ENCODE results near the gene FAM169A.

GRCh38 chr5:74863726-74864125 is 2.5 kb downstream of the FAM169A start:
- no peak for TF ChIP-seq CTCF (IDR thresholded peaks at IDR 0.05 in 2 of 3, conservative IDR thresholded peaks at IDR 0.05 in 1 of 3; ENCODE audit: control insufficient read depth in 2 of 3, extremely low read depth in 1 of 3, insufficient read depth in 1 of 3, low read depth in 3 of 3, low read length in 3 of 3)
- TF ChIP-seq ZNF274 (IDR thresholded peaks at IDR 0.05; ENCODE audit: insufficient read depth, insufficient read length) = no peak
- no peak for TF ChIP-seq JUNB (IDR thresholded peaks at IDR 0.05)
- no peak for TF ChIP-seq BRCA1 (IDR thresholded peaks at IDR 0.05; ENCODE audit: low read depth, low read length)
- no peak for TF ChIP-seq SP1 (IDR thresholded peaks at IDR 0.05; ENCODE audit: low read depth, low read length)
- TF ChIP-seq RAD51 (IDR thresholded peaks at IDR 0.05) = no peak
- TF ChIP-seq RELA (IDR thresholded peaks at IDR 0.05; ENCODE audit: borderline replicate concordance, partially characterized antibody) = no peak
- TF ChIP-seq MEF2B (IDR thresholded peaks at IDR 0.05; ENCODE audit: partially characterized antibody, poor library complexity, severe bottlenecking) = no peak
- TF ChIP-seq CHD2 (IDR thresholded peaks at IDR 0.05; ENCODE audit: borderline replicate concordance, low read depth, low read length) = no peak
- no peak for TF ChIP-seq JUND (IDR thresholded peaks at IDR 0.05; ENCODE audit: low read depth, low read length)
